PFSK-1 (cell line): ENCODE data around the gene BCAS3.

Experiments
- POLR2AphosphoS5 ChIP-seq: IDR thresholded peaks from 2 replicates; pipeline ENCODE4 v1.6.1; 2012; ENCODE audit warnings: low read depth, mild to moderate bottlenecking, control low read depth, low read length, moderate library complexity
- SIN3A ChIP-seq: IDR thresholded peaks from 2 replicates; pipeline ENCODE4 v1.6.1; 2012; ENCODE audit warnings: mild to moderate bottlenecking, low read length, moderate library complexity, borderline replicate concordance; ENCODE audit not compliant: insufficient read depth
- TF ChIP-seq, protein P1 (sequence below), 2 experiments: IDR thresholded peaks; 2 replicates each; pipeline versions ENCODE4 v1.6.1 to v1.8.0; 2011 to 2012; ENCODE audit warnings: low read depth in 2 of 2, low read length in 2 of 2, control low read depth in 1 of 2, inconsistent platforms in 1 of 2, mild to moderate bottlenecking in 1 of 2, moderate library complexity in 1 of 2; ENCODE audit not compliant: insufficient read depth in 1 of 2

DNA sequence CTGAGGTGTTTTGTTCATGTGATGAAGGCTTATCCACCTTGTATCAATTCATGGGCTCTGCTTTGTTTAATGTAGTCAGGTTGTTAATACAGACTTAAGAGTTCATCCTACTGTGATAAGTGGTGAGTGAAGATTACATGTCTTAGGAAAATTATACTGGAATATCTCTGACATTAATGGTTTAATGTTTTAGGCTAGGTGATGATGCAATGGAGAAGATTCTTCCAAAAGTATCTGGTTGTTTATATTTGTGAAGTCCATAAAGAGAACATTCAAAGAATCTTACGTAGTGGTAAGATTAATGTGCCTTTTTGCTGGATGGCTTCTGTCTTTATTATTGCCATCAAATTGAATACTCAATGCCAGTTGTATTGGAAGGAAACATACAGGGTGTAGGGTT lies 236.4 kb downstream of the BCAS3 start:
- TF ChIP-seq POLR2AphosphoS5 (no peak), SIN3A (no peak)
- TF ChIP-seq, protein P1, sequence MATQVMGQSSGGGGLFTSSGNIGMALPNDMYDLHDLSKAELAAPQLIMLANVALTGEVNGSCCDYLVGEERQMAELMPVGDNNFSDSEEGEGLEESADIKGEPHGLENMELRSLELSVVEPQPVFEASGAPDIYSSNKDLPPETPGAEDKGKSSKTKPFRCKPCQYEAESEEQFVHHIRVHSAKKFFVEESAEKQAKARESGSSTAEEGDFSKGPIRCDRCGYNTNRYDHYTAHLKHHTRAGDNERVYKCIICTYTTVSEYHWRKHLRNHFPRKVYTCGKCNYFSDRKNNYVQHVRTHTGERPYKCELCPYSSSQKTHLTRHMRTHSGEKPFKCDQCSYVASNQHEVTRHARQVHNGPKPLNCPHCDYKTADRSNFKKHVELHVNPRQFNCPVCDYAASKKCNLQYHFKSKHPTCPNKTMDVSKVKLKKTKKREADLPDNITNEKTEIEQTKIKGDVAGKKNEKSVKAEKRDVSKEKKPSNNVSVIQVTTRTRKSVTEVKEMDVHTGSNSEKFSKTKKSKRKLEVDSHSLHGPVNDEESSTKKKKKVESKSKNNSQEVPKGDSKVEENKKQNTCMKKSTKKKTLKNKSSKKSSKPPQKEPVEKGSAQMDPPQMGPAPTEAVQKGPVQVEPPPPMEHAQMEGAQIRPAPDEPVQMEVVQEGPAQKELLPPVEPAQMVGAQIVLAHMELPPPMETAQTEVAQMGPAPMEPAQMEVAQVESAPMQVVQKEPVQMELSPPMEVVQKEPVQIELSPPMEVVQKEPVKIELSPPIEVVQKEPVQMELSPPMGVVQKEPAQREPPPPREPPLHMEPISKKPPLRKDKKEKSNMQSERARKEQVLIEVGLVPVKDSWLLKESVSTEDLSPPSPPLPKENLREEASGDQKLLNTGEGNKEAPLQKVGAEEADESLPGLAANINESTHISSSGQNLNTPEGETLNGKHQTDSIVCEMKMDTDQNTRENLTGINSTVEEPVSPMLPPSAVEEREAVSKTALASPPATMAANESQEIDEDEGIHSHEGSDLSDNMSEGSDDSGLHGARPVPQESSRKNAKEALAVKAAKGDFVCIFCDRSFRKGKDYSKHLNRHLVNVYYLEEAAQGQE (IDR thresholded peaks at IDR 0.05; ENCODE audit: insufficient read depth in 1 of 2, low read depth in 2 of 2, low read length in 2 of 2) = no peak
